ENCODE measurements around the gene HDLBP.
"Not testable (repeated sequence)": the region's sequence is repeated elsewhere in the genome, so short reads cannot be mapped to it uniquely, and the experiment has no call there.

Gene HDLBP

DNA sequence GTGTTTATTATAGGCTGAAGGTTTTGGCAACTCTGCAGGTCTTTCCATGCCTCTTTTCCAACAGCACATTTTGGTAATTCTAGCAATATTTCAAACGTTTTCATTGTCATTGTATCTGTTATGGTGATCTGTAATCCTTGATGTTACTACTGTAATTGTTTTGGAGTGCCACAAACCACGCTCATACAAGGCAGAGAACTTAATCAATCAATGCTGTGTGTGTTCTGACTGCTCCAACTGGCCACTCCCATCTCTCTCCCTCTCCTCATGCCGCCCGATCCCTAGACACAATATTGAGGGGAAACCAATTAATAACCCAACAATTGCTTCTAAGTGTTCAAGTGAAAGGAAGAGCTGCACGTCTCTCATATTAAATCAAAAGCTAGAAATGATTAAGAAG, 32.9 kb downstream of the HDLBP start:
- FAIRE-seq (no peak), DNase-seq (ENCODE audit: insufficient read length, low spot score) (no peak)
- TF ChIP-seq POLR2A (IDR thresholded peaks at IDR 0.05; ENCODE audit: low read depth, low read length), result no peak

DNA sequence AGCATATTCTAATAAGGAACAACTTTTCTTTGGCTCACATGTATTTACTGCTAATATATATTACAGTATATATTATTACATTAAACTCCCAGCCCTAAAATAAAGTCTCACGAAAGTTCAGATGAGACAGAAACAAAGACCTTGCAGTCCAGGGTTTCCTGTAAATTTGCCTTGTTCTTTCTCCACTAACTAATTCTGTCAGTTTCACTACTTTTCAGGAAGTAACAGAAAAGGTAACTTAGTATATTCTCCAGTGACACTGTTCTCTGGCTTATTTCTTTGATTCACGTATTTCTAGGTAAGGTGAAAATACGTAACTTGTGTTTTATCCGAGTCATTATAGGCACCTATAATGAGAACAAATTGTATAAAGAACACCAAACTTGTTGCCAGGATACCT, 35.2 kb downstream of the HDLBP start:
- no peak for TF ChIP-seq POLR2A (IDR thresholded peaks at IDR 0.05; ENCODE audit: low read depth, low read length)
- FAIRE-seq, result no peak
- DNase-seq (ENCODE audit: insufficient read length, low spot score), result no peak

GRCh38 chr2:241279828-241280227, 35.6 kb downstream of the HDLBP start:
- DNase-seq (ENCODE audit: insufficient read length, low spot score) (no peak), FAIRE-seq (no peak)
- no peak for TF ChIP-seq POLR2A (IDR thresholded peaks at IDR 0.05; ENCODE audit: low read depth, low read length)

GRCh38 chr2:241279413-241279812, 36.1 kb downstream of the HDLBP start:
- FAIRE-seq, result peak; percentile 11
- TF ChIP-seq POLR2A (IDR thresholded peaks at IDR 0.05; ENCODE audit: low read depth, low read length), result no peak
- no peak for DNase-seq (ENCODE audit: insufficient read length, low spot score)

GRCh38 chr2:241278306-241278705, 37.2 kb downstream of the HDLBP start:
- not testable (repeated sequence) for FAIRE-seq; DNase-seq (ENCODE audit: insufficient read length, low spot score)

DNA sequence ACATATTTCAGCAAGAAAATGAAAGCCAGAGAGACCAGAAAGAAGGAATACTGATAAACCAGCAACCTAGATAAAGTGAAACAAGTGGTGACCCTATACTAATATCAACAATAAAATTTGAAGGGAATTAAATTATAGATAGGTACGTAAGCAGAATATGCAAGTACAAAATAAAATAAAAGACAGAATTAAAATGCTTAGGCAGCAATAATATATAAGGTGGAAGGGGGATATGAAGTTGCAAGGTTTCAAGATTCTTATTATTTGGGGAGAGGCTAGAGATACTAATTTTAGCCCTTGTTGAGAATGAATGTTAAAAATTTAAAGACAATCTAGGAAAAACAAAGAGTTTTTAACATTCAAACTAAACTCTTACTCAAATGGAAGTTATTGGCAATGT, 39.6 kb downstream of the HDLBP start:
- no peak for TF ChIP-seq POLR2A (IDR thresholded peaks at IDR 0.05; ENCODE audit: low read depth, low read length)
- DNase-seq (ENCODE audit: insufficient read length, low spot score) (no peak), FAIRE-seq (no peak)

DNA sequence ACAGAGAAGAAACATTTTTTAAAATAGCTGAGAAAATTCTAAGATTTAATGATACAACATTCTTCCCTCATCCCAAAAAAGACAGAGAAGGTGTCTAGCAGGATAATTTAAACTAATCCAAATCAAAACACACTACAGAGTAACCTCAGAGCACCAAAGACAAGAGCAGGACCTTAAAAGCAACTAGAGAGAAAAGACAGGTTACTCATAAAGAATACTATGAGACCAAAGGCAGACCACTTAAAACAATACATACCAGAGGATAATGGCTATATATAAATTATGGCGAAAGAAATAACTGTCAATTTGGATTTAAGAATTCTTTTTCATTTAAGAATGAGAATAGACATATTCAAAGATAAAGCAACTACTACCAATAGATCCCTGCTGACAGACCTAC, 40.0 kb downstream of the HDLBP start:
- TF ChIP-seq POLR2A (IDR thresholded peaks at IDR 0.05; ENCODE audit: low read depth, low read length), result no peak

GRCh38 chr2:241274127-241274526, 41.3 kb downstream of the HDLBP start:
- no peak for TF ChIP-seq POLR2A (IDR thresholded peaks at IDR 0.05; ENCODE audit: low read depth, low read length)
- no peak for FAIRE-seq
- no peak for DNase-seq (ENCODE audit: insufficient read length, low spot score)

More for the DNA sequence above, 40.0 kb downstream of the HDLBP start:
- DNase-seq (ENCODE audit: insufficient read length, low spot score) (no peak), FAIRE-seq (no peak)

DNA sequence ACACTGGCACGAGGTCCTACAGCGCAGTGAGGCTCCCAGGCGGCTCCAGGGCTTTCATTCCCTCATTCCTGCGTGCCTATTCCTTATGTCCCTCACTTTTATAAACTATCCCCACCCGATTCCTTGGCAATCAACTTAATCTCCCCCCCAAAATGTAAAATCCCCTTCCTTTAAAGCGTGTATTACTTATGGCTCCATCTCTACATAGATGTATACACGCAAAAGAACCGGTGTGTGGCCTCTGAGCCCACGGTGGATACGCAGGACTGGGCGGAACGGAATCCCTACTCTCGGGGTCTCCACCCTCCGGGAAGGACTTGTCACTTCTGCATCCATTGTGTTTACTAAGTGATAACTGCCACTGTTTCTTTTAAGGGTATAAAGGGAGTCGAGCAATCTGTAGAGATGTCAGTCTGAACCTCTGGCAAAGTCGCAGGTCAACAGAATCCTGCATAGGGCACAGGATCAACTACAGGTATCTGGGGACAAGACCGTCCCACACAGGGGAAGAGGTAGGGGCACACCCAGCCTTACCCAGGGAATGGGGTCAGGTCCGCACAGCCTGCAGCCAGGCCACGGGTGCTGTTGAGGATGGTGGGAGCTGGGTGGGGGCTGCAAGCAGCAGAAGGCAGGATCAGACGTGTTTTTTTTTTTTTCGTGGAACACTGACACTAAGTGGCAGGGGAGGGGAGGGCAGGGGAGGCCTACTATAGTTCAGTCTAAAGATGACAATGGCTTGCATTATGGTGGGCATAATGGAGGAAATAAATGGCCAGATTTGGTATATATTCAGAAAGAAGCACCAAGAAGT, 42.1 kb downstream of the HDLBP start:
- no peak for TF ChIP-seq POLR2A (IDR thresholded peaks at IDR 0.05; ENCODE audit: low read depth, low read length)
- FAIRE-seq (no peak), DNase-seq (ENCODE audit: insufficient read length, low spot score) (no peak)

GRCh38 chr2:241272303-241273209, 42.9 kb downstream of the HDLBP start:
- FAIRE-seq (no peak), DNase-seq (ENCODE audit: insufficient read length, low spot score) (peak; percentile 60)
- peak; percentile 77 for TF ChIP-seq POLR2A (IDR thresholded peaks at IDR 0.05; ENCODE audit: low read depth, low read length)

DNA sequence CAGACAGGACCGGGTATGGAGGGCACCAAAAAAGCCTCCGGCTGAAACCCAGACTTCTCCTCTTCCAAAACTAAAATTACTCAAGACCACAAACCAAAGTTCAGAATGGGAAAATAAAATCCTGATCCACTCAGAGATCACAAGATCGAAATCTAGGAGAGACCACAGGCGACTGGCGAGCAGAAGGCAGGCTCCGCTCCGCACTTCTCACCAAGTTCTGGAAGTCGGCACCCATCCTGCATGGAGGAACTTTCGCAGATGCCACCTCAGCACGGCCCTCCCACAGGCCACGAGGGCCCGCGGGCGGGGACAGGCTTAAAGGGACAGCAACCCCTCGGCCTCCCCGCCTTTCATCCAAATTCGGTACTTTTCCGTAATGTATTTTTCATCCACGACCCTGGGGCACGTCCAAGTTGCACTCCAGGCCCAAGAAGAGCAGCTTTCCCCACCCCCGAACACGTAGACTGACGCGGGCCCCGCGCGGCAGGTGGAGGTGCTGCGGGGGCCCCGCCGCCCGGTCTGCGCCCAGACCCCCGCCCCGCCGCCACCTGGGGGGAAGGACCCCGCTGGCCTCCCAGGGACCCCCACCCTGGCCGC, 43.7 kb downstream of the HDLBP start:
- DNase-seq (ENCODE audit: insufficient read length, low spot score) (peak; percentile 80), FAIRE-seq (no peak)
- peak; percentile 55; the same call in 1 of the 2 replicates for TF ChIP-seq POLR2A (IDR thresholded peaks at IDR 0.05; ENCODE audit: low read depth, low read length)

DNA sequence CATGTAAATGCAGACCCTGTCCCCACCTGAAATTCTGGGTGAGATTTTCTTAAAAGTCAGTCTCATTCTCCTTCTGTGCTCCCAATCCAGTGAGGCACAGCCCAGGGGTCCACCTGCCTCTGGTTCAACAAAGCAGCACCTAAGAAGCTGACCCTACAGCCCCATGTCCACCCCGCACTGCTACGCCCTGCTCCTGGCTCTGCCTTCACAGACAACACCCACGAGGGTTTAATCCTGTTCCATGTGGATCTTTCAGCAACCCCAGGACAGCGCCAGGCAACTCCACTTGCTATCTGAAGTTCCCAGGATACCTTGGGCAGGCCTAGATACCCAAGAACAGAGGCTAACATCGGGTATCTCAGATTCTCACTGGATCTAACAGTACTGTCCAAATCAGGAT, 44.9 kb downstream of the HDLBP start:
- FAIRE-seq, result no peak
- no peak for TF ChIP-seq POLR2A (IDR thresholded peaks at IDR 0.05; ENCODE audit: low read depth, low read length)
- no peak for DNase-seq (ENCODE audit: insufficient read length, low spot score)

DNA sequence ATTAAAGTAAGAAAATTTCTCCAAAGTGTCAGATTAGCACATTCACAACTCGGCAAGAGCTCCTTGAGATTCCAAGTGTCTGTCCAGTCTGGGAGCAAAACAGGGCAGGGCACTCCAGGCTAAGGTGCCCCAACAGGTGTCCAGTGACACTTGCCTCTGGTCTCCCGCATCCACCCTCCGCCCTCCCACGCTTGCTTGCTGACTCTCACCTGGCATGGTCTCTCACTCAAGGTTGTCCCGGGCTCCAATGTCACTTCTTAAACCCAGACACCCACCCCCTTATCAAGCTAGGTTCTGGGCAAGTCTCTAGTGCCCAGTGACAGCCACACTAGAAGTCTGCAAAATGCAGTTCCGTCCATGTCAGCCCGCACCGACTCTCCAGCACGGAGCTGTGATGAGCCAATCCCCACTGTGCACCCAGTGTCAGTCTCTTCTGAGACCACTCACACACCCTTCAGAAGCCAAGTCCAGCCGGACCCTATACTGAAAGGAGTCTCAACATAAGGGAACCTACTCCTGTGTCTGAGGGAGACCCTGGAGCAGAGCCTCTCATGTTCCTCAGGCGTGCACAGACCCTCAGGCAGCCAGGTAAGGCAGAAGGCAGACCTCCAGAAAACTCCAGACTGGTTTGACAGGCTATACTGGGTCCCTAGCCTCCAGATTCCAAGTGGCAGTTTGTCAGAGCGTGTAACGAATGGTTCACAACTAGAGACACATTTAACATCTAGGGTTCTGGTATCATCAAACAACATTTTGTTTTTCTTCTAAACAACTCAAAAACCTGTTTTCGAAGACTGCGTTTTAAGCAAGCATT, 45.6 kb downstream of the HDLBP start:
- DNase-seq (ENCODE audit: insufficient read length, low spot score), result no peak
- no peak for FAIRE-seq
- TF ChIP-seq POLR2A (IDR thresholded peaks at IDR 0.05; ENCODE audit: low read depth, low read length), result no peak

Data from H54 (cell line).